NOMO-1 treated with dmso at 0.1 percent for 144 hours (cell line): ENCODE measurements around the gene F11R.
"Not testable (repeated sequence)": the region's sequence is repeated elsewhere in the genome, so short reads cannot be mapped to it uniquely, and the experiment has no call there.

Experiments used
- DNase-seq: peaks from one replicate; lab custom pipeline; 2025; ENCODE audit not compliant: unreplicated experiment; lab: John Stamatoyannopoulos, UW

F11R gene

GRCh38 chr1:161016683-161017082, 4.3 kb downstream of the F11R start:
- not testable (repeated sequence) for DNase-seq

DNA sequence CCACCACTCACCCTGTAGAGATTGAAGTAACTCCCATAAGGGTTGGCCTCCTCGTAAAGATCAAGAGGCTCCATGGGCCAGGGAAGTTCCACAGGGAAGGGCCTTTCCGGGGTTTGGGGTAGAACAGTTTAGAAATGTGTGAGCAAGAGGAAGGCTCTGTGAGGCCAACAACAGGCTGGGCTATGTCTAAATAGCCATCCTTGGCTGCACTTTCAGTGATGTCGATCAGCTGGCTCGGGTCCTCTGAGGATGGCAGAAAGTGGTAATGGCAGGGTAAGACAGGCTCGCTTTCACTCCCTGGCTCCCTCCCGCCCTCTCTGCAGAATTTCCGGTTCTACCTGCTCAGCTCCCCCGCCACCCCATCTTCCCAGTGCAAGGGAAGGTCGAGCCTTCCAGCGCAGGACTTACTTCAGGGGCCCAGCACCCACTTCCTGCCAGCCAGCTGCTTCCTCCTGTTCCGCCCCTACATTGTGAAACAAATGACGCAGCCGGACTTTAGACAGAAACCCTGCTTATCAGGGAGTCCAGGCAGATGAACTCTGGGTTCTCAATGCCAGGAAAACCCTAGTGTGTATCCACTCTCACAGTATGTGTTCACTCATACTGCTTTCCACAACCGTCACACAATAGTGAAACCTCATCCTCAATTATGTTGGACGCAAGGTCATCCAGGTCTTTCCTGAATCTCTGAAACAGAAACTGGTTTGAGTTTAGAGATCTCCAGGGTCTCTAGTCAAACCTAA, 7.3 kb downstream of the F11R start:
- peak; percentile 80 for DNase-seq

DNA sequence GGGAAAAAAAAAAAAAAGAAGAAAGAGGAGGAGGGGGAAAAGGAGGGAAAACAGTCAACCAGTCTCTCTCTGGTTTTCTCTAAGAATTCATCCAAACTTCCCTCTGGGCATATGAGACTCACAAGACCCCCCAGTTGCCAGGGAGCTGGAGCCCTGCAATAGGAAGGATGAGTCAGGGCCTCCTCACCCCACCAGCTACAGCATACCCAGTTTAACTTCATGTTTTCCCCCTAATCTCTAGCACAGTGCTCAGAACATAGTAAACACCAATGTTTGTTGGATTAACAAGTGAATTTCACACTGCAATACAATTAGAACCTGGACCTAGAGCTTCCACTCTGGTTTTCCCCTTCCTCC, 7.8 kb downstream of the F11R start:
- no peak for DNase-seq

DNA sequence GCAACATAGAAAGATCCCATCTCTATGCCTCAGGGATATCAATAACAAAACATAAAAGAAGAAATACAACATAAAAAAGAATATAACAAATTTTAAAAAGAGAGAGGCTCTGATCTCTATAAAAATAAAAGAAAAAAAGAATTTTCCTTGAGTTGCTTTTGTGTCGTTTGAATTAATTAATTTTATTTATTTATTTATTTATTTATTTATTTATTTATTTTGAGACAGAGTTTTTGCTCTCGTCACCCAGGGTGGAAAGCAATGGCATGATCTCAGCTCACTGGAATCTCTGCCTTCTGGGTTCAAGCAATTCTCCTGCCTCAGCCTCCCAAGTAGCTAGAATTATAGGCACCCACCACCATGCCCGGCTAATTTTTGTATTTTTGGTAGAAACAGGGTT, 8.5 kb downstream of the F11R start:
- no peak for DNase-seq

DNA sequence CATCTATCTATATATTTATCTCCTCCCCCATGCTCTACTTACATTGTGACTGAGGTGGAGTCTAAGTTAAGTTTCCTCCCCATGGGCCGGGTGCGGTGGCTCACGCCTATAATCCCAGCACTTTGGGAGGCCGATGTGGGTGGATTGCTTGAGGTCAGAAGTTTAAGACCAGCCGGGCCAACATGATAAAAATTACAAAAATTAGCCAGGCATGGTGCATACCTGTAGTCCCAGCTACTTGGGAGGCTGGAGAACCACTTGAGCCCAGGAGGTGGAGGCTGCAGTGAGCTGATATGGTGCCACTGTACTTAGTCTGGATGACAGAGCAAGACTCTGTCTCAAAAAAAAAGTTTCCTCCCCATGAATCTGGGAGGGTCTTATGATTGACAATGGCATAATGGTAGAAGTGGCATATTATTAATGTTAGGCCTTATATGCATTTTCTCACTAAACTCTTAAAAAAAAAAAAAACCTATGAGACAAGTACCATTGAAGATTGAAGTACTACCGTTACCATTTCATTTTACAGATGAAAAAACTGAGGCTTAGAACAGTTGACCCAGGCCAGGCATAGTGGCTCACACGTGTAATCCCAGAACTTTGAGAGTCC, 11.2 kb downstream of the F11R start:
- no peak for DNase-seq

- DNase-seq: no peak
Measured at GRCh38 chr1:161008869-161009510, 12.0 kb downstream of the F11R start.

- no peak for DNase-seq
Measured at GRCh38 chr1:161007369-161007768, 13.6 kb downstream of the F11R start.

DNA sequence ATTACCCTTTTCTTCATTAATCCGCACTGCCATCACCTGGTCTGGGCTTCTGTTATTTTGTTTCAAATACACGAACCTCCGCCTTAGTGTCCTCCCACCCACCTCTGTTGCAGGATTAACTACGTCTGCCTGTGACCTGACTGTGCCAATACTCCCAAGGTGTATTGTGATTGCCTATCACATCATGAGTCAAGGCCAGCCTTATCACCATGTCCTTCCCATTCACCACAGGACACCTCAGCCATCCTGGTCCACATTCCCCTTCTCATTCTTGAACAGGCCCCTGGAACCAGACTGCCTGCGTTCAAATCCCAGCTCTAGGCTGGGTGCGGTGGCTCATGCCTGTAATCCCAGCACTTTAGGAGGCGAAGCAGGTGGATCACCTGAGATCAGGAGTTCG, 14.4 kb downstream of the F11R start:
- no peak for DNase-seq

DNA sequence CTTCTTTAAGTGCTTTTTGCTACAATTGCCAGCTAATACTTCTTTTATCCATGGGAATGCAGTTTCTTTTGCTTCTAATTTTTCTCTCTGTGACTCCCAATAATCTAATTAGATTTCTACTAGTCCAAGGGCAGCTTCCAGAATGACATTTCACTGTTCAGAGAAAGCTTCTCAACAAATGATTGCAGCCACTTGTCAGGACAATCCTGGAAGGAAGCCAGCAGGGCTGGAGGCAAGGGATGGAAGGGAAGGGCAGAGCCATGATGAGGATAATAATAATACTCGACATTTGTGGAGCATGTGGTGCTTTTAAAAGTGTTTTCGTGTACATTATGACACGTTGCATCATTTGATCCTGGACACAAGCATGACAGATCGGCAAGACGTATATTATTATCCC, 19.4 kb downstream of the F11R start:
- DNase-seq: no peak

GRCh38 chr1:161000736-161001480, 20.0 kb downstream of the F11R start:
- no peak for DNase-seq

- no peak for DNase-seq
Measured at GRCh38 chr1:160999376-160999775, 21.6 kb downstream of the F11R start.

DNA sequence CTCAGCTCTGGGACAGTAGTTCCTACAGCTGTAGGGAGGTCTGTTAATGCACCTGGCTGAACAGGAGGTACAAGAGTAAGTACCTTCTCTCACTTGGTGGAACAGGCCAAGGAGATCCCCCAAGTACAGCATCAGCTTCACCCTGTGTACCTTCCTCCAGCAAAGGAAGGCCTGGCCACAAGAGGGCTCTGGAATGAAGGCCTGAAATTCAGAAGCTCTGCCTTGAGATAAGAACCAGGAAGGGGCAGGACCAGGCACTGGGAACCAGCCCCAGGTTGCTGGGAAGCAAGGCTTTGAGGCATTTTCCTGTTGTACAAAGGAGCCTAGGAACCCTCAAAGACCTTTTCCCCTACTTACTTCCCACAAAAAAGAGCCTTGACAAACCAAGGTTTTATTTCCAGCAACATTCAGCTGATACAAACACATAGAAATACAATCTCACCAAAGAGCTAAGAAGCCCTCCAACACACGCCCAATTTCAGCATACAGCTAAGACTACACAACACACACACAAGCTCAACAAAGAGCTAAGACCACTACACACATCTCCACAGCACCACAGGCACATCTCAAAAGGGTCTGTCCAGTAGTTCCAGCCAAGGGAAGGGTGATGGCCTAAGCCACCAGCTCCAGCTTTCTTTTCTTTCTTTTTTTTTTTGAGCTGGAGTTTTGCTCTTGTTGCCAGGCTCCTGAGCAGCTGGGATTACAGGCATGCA, 23.5 kb downstream of the F11R start:
- peak; percentile 26 for DNase-seq

- DNase-seq: no peak
Measured at GRCh38 chr1:160996178-160996577, 24.8 kb downstream of the F11R start.

- DNase-seq: no peak
Measured at GRCh38 chr1:160993544-160994193, 27.3 kb downstream of the F11R start.

DNA sequence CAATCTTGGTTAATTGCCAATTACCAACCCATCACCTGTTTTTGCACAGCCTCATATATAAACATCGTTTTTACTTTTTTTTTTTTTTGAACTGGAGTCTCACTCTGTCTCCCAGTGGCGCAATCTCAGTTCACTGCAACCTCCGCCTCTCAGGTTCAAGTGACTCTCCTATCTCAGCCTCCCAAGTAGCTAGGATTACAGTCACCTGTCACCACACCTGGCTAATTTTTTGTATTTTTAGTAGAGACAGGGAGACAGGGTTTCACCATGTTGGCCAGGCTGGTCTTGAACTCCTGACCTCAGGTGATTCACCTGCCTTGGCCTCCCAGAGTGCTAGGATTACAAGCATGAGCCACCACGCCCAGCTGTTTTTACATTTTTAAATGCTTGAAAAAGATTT, 28.9 kb downstream of the F11R start:
- not testable (repeated sequence) for DNase-seq

DNA sequence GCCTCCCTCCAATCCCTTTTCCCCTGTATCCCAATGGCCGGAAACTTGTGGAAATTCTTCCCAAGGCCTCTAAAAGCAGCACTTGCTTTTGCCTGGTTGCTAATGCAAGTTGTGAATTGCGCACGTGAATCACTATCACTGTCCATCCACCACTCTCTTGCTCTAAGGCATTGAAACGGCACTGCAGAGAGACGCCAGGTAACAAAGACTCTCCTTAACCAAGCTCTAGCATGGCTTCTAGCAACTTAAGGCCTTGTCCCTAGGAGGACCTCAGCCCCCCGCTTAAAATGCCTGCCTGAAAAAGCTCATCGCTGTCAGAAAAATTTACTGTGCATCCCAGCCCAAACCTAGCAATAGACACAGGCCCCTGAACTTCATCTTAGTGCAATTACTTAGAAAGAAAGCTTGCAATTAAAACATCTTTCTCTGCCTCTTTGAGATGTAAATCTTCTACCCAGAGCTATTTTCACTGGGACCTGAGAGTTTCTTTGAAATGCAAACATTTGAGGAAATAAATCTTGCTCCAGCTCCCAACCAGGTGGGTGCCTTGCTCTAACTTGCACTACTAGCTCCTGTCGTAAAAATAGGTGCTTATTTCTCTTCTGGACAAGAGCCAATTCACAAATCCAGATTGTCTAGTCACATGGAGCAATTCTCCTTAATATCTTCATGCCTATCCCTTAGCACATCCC, 33.4 kb downstream of the F11R start:
- DNase-seq: no peak

DNA sequence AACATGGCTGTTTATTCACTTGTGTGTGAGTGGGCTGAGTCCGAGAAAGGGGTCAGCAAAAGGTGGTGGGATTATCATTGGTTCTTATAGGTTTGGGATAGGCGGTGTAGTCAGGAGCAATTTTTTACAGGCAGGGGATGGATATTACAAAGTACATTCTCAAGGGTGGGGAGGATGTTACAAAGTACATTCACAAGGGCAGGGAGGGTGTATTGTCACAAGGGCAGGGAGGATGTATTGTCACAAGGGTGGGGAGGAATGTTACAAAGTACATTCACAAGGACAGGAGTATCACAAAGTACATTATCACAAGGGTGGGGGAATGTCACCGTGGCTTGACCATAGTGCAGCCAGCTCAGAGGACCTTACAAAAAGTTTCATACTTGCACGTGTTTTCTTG, 35.2 kb downstream of the F11R start:
- no peak for DNase-seq

- no peak for DNase-seq
Measured at GRCh38 chr1:160981584-160982411, 39.2 kb downstream of the F11R start.

GRCh38 chr1:160979286-160979685, 41.7 kb downstream of the F11R start:
- DNase-seq: no peak
